Stimulated activated naive CD4-positive, alpha-beta T cell (primary cell): ENCODE data around the gene PTN.
"Not testable (repeated sequence)": the region's sequence is repeated elsewhere in the genome, so short reads cannot be mapped to it uniquely, and the experiment has no call there.

ENCODE experiments used
- DNase-seq, 6 experiments: peaks; one replicate each; lab custom pipeline; 2025; lab: John Stamatoyannopoulos, UW

PTN gene

GRCh38 chr7:137266764-137267163 is 76.8 kb downstream of the PTN start:
- DNase-seq, result no peak

- DNase-seq, result not testable (repeated sequence)
These were observed 78.1 kb downstream of the PTN start for GRCh38 chr7:137265480-137265879.

- no peak for DNase-seq
These were observed 80.9 kb downstream of the PTN start for GRCh38 chr7:137262599-137262998.

- no peak for DNase-seq
These were observed 85.0 kb downstream of the PTN start for GRCh38 chr7:137258552-137258951.

GRCh38 chr7:137254766-137255165 is 88.8 kb downstream of the PTN start:
- DNase-seq, result no peak

GRCh38 chr7:137245890-137246289 is 97.6 kb downstream of the PTN start:
- no peak for DNase-seq

GRCh38 chr7:137245186-137245585 is 98.3 kb downstream of the PTN start:
- no peak for DNase-seq

GRCh38 chr7:137243741-137244140 is 99.8 kb downstream of the PTN start:
- no peak for DNase-seq

GRCh38 chr7:137242616-137243015 is 100.9 kb downstream of the PTN start:
- no peak for DNase-seq

GRCh38 chr7:137241655-137242360 is 101.7 kb downstream of the PTN start:
- no peak for DNase-seq

GRCh38 chr7:137239186-137239585 is 104.3 kb downstream of the PTN start:
- DNase-seq, result not testable (repeated sequence)

GRCh38 chr7:137235434-137235833 is 108.1 kb downstream of the PTN start:
- DNase-seq, result no peak

GRCh38 chr7:137231167-137231566 is 112.4 kb downstream of the PTN start:
- no peak for DNase-seq

- DNase-seq, result no peak
These were observed 122.1 kb downstream of the PTN start for GRCh38 chr7:137221467-137221866.

- DNase-seq, result no peak
These were observed 129.8 kb downstream of the PTN start for GRCh38 chr7:137213744-137214143.

- DNase-seq, result no peak
These were observed 134.2 kb downstream of the PTN start for GRCh38 chr7:137209151-137209817.

GRCh38 chr7:137206770-137207169 is 136.8 kb downstream of the PTN start:
- no peak for DNase-seq

GRCh38 chr7:137204246-137204645 is 139.3 kb downstream of the PTN start:
- DNase-seq, result no peak

GRCh38 chr7:137203351-137203750 is 140.2 kb downstream of the PTN start:
- DNase-seq, result no peak

- DNase-seq, result no peak
These were observed 146.9 kb downstream of the PTN start for GRCh38 chr7:137196648-137197047.

GRCh38 chr7:137195996-137196395 is 147.5 kb downstream of the PTN start:
- no peak for DNase-seq

GRCh38 chr7:137181619-137182018 is 161.9 kb downstream of the PTN start:
- DNase-seq, result not testable (repeated sequence)
